Astrocyte (in vitro differentiated cells and primary cell): ENCODE results near the gene ADAMTS17.

Source experiments
- CTCF ChIP-seq: IDR thresholded peaks from 2 replicates; pipeline ENCODE4 v1.5.1; 2011; ENCODE audit warnings: low read depth, mild to moderate bottlenecking, inconsistent platforms, low read length, moderate library complexity; ENCODE audit not compliant: insufficient read depth
- EZH2 ChIP-seq: IDR thresholded peaks from 2 replicates; pipeline ENCODE4 v1.6.1; 2012; ENCODE audit warnings: mild to moderate bottlenecking, low read length, inconsistent platforms; ENCODE audit not compliant: insufficient read depth

- no peak for TF ChIP-seq CTCF
- TF ChIP-seq EZH2 = no peak
Measured at GRCh38 chr15:100134089-100134583, 207.6 kb downstream of the ADAMTS17 start.
